ENCODE data around the gene AFTPH.

GRCh38 chr2:64609942-64610281, 85.8 kb downstream of the AFTPH start:
- no peak for TF ChIP-seq CTCF (IDR thresholded peaks at IDR 0.05)
- no peak for TF ChIP-seq POLR2A (IDR thresholded peaks at IDR 0.05)

All from esophagus squamous epithelium (tissue), 4 donors.